HCT116 (cell line): ENCODE measurements around the gene ANO10.

Experiments used
- CEBPB ChIP-seq: IDR thresholded peaks from 2 replicates; pipeline ENCODE4 v1.6.1; 2012; ENCODE audit warnings: low read depth
- CTCF ChIP-seq, 3 experiments: fragments of 200-600 bp in 1 of 3; sonication (generic) in 1 of 3; IDR thresholded peaks in 2 of 3; conservative IDR thresholded peaks in 1 of 3; 2 replicates each; pipeline ENCODE4 v1.5.1; 2012 to 2017; ENCODE audit warnings: low read depth in 2 of 3, low read length in 2 of 3, antibody characterized with exemption in 1 of 3, borderline replicate concordance in 1 of 3, control low read depth in 1 of 3, mild to moderate bottlenecking in 1 of 3, mixed read lengths in 1 of 3, mixed run types in 1 of 3, moderate library complexity in 1 of 3; ENCODE audit not compliant: insufficient read depth in 1 of 3
- EZH2 ChIP-seq: fragments of 200-600 bp; sonication (generic); IDR thresholded peaks from 2 replicates; pipeline ENCODE4 v1.6.1; 2017; ENCODE audit warnings: antibody characterized with exemption, mixed run types
- EZH2phosphoT487 ChIP-seq: fragments of 200-600 bp; IDR thresholded peaks from 2 replicates; pipeline ENCODE4 v1.6.1; 2018; ENCODE audit warnings: antibody characterized with exemption, borderline replicate concordance
- JUND ChIP-seq: IDR thresholded peaks from 2 replicates; pipeline ENCODE4 v1.6.1; 2012
- POLR2A ChIP-seq: IDR thresholded peaks from 2 replicates; pipeline ENCODE4 v1.7.0; 2011; ENCODE audit warnings: borderline replicate concordance; ENCODE audit not compliant: insufficient read depth, insufficient read length; ENCODE audit errors: extremely low read depth
- POLR2AphosphoS5 ChIP-seq: IDR thresholded peaks from 2 replicates; pipeline ENCODE4 v1.6.1; 2011; ENCODE audit warnings: mild to moderate bottlenecking, low read depth, low read length, moderate library complexity
- RAD21 ChIP-seq: IDR thresholded peaks from 2 replicates; pipeline ENCODE4 v1.6.1; 2012; ENCODE audit warnings: low read depth, mild to moderate bottlenecking
- SP1 ChIP-seq: IDR thresholded peaks from 2 replicates; pipeline ENCODE4 v1.6.1; 2012; ENCODE audit warnings: low read depth
- TCF7L2 ChIP-seq: IDR thresholded peaks from 2 replicates; pipeline ENCODE4 v1.7.0; 2011; ENCODE audit warnings: borderline replicate concordance, inconsistent platforms; ENCODE audit not compliant: insufficient read depth, insufficient read length; ENCODE audit errors: extremely low read depth
- ZFX ChIP-seq: fragments of 450-650 bp; IDR thresholded peaks from 2 replicates; pipeline ENCODE4 v1.6.1; 2017
- ZNF274 ChIP-seq: fragments of 200-500 bp; sonication (Bioruptor generic); IDR thresholded peaks from 2 replicates; pipeline ENCODE4 v1.6.1; 2014; ENCODE audit warnings: mild to moderate bottlenecking, low read depth, low read length, inconsistent platforms
- TF ChIP-seq, protein P1 (sequence below): IDR thresholded peaks from 2 replicates; pipeline ENCODE4 v1.6.1; 2012

DNA sequence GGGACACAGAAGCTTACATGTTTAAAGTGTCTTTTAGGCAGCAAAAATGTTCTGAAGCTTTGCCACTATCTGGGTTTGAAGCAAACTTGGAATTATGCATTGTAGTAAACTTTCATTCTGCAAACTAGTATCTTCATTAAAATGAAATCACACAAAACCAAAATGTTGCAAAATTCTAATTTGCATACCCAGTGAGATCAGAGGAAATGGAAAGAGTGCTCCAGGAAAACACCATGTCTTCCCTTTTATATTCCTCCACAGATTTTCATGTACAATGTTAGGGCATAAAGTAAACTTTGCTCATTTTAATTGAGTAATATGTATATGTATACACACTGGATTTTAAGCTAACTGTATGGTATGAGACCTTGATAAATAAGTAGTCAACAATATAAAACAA, 23.9 kb downstream of the ANO10 start:
- TF ChIP-seq CTCF (IDR thresholded peaks at IDR 0.05 in 2 of 3, conservative IDR thresholded peaks at IDR 0.05 in 1 of 3; ENCODE audit: borderline replicate concordance in 1 of 3, insufficient read depth in 1 of 3, low read depth in 2 of 3, low read length in 2 of 3) (no peak), SP1 (no peak), RAD21 (no peak), TCF7L2 (no peak), JUND (no peak), POLR2A (no peak), EZH2phosphoT487 (no peak), EZH2 (no peak), POLR2AphosphoS5 (no peak), CEBPB (no peak), ZNF274 (no peak), ZFX (no peak)
- TF ChIP-seq, protein P1, sequence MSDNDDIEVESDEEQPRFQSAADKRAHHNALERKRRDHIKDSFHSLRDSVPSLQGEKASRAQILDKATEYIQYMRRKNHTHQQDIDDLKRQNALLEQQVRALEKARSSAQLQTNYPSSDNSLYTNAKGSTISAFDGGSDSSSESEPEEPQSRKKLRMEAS, result no peak
